Measurements from ENCODE around the gene CAMK1D.
"Not testable (repeated sequence)": the region's sequence is repeated elsewhere in the genome, so short reads cannot be mapped to it uniquely, and the experiment has no call there.

Gene CAMK1D

DNA sequence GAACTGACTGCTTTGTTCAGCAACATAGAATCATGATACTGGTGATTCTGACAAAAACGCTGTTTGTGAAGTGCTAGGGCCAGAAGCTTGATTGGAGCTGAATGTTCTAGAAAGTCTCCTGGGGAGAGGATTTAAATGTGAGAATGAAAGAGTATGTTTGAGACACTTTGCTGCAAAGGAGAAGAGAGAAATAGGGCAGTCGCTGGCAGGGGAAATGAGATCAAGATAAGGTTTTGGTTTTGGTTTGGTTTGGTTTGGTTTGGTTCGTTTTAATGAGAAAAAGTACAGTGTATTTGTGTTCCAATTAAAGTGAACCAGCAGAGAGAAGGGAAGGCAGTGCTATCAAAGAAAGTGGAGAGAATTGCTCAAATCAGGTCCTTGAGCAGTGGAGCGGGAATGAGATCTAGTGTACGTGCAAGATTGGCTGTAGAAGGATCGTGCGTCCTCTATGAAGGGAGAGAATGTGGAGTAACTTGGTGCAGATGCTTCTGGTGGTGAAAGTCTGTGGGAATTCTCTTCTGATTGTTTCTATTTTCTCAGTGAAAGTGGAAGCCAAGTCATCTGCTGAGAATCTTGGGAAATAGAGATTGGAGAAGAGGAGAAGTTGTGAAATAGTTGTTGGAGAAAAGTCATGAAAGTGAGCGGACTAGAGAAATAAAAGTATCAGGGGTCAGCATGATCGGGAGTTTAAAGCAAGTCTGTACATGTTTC, 381.6 kb downstream of the CAMK1D start:
- no peak for DNase-seq

DNA sequence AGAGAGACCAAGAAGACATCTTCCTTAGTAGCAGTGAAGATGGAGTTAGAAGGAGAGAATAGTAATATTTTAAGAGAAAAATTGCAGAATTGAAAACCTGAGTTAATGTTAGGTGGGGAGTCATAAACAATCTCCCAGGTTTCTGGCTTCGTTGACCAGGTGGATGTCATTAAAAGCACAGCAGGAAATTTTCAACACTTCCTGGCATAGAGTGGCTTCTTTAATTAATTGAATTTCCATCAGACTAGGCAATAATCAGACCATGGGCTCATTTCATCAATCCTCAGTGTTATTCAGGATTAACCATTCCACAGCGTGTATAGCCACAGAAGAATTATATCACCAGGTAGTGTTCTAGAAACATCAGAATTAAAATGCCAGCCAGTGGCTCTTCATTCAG, 383.9 kb downstream of the CAMK1D start:
- no peak for DNase-seq

DNA sequence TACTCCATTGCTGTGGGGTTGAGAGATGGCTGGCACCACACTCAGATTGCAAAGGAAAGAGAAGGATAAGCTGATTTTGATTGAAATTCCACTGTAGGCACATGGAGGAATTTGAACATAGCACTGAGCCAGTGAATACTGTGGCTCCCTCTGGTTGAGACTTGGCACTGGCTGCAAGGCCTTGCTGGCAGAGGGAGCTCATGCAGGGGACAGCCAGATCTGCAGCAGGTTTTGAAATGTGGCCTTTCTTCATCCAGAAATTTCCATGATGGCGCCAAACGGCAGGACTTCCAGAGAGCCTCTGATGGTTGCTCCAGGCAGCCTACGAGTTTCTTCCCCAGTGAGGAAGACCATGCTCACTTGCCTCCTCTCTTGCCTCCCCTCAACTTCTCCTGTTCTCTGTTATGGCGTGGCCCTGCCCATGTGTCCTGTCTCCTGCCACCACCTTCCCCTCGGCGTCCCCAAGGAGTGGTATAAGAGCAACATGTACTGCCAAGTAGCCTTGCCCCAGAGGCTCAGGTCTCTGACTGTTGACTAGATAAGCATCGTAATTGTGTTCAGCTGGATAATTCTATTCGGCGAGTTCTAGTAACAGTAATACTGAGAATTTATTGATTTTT, 386.6 kb downstream of the CAMK1D start:
- DNase-seq, result no peak

DNA sequence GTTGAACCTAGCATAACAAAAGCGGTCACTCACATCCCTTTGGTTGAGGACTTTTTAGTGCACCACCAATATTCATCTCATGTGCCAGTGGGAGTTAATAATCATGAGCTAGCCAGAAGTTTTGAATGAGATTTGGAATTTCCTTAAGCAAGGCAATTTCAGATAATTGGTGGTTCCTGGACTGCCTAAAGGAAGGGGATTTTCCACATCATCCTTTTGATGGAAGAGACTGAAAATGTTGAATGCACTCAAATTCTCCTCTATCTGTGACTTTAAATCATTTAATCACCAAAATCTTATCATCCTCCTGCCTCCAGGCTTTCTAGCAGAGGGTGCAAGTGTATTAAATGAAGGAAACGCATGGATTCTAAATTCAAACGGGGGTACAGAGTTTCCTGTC, 391.5 kb downstream of the CAMK1D start:
- no peak for DNase-seq

DNA sequence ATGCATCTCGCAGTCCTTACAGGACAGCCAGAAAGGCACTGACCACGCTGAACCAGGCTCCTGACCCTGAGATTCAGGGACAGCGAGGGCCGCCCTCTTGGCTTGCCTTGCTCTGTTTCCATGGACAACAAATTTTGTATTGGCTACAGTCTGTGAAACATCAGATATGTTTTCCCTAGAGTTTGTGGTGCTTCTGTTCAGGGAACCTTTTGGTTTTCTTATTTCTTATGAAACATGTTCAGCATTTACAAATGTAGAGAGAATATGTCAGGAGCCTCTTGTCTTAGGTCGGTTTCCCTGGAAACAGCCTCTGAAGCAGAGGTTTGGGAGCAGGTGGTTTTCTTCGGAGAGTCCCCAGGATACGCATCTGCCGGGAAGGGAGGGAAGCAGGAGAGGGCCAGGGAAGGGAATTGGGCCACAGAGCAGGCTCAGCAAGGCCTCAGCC, 392.0 kb downstream of the CAMK1D start:
- no peak for DNase-seq

DNA sequence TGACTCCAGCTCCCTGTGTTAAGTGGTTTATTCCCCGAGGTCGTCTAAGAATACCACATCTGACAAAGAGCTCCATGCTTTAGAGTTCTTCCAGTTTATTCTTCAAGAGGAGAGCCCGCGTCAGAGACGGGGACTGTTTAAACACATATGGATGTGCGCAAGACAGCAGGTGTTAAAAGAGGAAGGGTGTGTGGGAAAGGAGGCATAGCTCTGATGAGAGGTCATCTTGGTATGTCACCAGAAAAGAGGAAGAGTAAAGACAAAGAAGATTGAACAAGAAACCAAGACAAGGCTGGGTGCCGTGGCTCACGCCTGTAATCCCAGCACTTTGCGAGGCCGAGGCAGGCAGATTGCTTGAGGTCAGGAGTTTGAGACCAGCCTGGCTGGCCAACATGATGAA, 393.4 kb downstream of the CAMK1D start:
- no peak for DNase-seq

DNA sequence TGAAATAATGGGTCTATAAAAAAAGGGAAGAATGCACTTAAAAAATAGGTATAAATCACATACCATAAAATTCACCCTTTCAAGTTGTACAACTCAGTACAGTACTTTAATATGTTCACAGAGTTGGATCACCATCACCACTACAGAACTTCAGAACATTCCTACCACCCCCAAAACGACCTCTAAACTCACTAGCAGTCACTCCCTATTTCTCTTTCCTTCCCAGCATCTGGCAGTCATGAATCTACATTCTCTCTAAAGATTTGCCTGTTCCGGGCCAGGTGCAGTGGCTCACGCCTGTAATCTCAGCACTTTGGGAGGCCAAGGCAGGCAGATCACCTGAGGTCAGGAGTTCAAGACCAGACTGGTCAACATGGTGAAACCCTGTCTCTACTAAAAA, 394.1 kb downstream of the CAMK1D start:
- not testable (repeated sequence) for DNase-seq

DNA sequence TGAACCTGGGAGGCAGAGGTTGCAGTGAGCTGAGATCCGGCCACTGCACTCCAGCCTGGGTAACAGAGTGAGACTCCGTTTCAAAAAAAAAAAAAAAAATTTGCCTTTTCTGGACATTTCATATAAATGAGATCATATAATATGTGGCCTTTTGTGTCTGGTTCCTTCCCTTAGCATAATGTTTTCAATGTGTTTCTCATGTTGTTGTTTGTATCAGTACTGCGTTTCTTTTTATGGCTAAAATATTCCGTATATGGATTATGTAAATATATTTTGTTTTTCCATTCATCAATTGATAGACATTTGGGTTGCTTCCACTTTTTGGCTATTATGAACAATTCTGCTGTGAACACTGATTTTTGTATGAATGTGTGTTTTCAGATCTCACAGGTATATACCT, 394.6 kb downstream of the CAMK1D start:
- no peak for DNase-seq

DNA sequence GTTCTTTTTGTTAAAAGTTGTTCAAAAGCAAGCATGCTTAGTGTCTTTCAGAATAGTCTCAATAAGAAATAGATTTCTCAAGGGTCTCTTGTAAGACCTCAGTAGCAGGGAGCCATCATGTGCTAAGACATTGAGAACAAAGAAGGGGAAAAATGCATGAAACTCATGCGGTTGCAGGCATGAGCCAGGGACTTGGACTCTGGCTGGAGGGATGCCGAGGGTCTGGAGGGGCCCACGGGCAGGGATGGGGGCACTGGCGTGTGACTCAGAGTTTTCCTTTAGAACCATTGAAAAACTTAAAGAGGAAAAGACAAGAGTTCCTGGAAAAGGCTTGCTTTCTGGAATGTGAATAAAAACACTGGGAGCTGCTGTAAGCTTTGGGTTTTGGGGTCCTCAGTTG, 398.8 kb downstream of the CAMK1D start:
- DNase-seq, result no peak

DNA sequence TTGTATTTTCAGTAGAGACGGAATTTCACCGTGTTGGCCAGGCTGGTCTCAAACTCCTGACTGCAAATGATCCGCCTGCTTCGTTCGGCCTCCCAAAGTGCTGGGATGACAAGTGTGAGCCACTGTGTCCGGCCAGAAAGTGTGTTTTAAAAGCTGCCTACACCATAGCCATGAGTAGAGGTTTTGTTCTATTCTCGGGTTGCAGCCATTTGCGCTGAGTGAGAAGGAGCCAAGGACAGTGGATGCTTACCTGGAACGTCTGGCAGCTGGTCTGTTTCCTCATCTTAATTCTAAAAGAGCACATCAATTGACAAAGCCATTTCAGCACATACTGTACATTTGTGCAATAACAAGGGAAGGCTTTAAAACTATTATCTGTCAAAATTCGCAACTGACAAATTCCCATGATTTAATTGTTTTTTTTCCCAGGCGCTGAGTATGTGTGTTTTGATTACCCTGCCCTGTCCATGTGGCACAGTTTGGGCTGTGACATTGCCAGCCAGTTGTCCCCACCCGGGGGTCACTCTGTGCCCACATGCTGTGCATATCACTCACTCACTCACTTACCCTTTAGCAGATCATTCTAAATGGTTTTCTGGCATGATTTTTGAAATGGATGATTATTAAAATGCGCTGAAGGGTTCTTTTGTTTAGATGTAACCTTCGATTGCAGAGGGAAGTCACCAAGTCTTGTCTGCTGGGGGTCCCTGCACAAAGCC, 400.6 kb downstream of the CAMK1D start:
- no peak for DNase-seq

DNA sequence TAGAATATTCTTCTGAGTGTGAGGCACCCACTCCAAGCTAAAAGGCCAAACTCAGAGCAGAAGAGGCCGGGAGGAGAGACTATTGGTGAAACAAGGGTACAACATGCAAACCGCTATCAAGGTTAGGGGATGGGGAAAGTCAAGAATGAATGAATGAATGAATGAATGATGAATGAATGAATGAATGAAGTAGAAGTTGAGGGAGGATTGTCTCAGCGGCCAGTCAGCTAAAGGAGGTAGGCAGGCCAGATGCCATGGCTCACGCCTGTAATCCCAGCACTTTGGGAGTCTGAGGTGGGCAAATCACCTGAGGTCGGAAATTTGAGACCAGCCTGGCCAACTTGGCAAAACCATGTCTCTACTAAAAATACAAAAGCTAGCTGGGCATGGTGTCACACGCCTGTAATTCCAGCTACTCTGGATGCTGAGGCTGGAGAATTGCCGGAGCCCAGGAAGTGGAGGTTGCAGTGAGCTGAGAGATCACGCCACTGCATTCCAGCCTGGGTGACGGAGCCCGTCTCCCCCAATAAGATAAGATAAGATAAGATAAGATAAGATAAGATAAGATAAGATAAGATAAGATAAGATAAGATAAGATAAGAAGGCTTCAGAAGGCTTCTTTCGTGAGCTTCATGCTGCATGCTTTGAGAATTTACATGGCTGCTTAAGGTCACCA, 401.3 kb downstream of the CAMK1D start:
- DNase-seq, result no peak

DNA sequence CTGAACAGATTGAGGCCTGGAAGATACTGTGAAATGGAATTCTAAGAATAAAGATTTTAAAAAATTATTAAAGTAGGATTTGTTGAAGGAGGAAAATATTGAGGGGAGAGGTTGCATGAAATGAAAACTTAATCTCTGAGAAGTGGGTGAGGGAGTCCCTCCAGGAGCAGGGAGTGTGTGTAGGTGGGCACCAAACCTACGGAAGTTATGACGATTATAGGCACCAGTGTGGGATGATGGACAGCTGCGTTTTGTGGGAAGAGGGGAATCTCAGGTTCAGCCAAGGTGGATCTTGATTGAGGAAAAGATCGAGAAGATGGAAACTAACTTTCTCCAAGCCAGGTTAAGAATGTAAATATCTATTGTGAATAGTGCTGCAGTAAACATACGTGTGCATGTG, 405.7 kb downstream of the CAMK1D start:
- DNase-seq, result no peak

DNA sequence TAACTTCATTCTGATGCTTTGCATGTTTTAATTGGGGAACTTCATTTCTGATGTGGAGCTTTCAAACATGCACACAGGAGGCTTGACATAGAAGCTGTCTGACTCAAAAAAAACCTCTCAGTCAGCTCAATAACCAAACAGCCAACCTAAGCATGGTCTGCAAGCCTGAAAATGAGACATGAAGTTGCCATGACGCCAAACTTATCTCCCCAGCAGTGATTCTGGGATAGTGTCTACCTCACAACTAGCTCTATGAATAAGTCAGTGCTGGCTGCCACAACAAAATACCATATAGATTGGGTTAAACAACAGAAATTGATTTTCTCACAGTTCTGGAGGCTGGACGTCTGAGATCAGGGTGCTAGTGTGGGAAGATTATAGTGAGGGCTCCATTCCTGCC, 408.0 kb downstream of the CAMK1D start:
- no peak for DNase-seq

DNA sequence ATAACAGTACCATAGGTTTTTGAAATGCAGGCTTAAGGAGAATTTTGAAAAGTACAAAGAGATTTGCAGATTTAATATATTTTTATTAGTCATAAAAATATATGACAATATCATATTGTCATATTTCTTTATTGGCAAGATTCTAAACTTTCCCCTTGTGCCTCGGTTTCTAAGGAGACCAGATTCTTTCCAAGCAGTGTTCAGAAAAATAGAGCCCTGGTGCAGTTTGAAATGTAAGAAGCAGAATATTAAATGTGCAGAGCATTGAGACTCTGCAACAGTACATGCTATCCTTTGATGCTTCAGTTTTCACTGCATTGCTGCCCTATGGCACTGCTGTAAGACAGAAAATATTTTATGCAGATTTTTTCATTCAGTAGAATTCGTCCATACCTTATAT, 408.9 kb downstream of the CAMK1D start:
- no peak for DNase-seq

DNA sequence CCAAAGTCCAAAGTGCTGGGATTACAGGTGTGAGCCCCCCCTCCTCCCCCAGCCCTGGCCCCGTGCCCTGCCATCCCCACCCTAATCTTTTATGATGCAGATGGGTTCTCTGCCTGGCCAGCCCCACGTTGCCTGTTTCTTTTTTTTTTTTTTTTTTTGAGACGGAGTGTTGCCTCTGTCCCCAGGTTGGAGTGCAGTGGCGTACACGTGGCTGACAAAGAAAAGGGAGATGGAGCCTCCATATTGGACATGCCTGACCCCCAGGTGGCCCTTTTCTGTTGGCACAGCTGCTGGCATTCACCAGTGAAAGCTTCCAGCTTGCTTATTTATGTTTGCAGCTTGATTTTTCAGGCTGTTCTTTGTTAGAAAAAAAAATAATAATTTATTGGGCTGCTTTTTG, 416.9 kb downstream of the CAMK1D start:
- no peak for DNase-seq

DNA sequence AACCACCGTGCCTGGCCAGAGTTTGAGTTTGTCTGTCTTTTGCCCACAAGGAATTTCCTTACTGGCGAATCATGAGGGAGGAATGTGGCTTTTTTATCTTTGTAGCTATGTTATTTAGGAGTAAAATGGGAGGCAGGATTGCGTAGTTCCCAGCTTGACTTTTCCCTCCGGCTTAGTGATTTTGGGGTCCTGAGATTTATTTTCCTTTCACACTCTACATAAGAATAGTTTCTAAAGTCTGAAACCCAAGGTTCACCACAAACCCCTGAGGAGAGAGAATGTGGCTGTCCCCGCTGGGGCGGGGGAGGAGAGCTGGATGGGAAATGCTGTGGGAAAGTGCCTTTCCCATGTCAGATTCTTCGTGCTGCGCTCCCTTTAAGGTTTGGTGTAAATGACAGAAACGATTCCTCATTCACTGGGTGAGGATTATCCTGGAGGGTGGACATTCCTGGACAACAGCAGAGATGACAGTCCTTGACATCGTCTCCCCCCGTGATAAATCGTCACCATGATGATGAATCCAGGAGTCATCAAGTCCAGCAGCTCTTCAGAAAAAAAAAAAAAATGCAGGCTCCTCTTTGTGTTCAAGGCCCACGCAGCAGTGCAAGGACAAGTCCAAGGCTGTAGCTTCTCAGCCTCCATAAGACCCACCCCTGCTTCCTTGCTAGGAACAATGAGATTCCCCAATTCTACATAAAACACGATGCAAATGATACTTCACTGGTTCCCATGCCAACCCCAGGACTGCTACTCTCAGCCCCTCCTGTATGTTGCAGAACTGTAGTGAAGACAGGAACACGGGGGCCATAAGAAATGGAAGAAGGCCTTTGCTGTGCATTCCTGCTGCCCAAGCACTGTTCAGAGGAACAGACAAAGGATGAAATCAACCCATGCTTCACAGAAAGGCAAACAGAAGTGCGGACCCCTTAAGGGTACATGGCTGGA, 419.1 kb downstream of the CAMK1D start:
- DNase-seq, result no peak

DNA sequence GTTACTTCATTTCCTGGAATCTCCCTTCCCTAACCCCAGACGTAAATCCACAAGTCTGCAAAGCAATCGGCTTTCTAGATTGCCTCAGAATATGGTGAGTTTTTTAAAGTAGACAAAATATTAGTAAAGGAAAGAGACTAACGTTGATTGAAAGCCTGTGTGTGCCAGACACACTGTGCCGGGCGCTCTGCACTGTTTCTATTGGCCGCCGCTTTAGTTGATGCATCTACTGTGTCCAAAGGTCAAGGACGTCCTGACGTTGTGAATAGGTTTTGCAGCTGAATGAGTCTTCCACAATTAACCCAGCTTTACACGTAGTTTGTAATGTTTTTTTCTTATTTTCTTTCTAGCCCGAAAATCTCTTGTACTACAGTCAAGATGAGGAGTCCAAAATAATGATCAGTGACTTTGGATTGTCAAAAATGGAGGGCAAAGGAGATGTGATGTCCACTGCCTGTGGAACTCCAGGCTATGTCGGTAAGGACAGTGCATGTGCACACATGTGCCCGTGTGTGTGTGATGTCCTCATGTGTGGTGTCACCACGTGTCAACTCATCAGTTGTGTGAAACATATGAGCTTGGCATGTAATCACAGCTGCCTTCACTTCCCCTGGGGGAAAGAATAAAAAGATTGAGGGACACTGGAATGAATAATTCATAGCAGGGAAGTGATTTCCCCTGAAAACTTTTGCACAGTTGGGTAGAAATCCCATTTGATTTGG, 420.1 kb downstream of the CAMK1D start:
- no peak for DNase-seq

DNA sequence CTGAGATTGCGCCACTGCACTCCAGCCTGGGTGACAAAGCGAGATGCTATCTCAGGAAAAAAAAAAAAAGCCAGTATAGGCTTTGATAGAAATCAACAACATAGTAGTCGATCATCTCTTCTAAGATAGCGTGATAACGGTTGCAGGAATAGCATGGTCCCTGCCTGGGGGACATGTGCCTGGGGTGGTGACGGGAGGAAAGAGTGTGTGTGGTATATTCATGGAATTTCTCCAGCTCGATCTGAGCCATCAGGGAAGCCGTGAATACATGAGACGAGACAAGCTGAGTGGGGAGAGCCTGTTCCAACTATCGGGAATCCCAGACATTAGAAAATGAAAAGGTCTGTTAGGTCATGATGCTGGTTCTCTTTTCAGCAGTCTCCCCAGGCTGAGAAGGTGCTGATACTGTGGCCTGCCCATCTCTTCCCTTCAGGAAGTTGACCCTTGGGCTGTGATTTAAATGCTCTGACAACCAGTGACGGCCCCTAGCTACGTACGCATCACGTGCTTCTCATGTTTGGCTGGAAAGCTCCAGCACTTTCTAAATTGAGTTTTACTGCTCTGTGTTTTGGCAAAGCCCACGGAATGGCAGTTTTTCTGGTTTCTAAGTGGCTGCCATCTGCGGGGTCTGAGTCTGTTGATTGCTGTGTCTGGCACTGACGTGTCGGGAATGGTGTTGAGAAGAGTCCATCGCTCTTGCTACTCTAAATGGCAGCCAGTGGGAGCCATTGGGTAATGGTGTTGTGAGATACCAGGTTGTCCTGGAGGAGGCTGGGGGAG, 422.8 kb downstream of the CAMK1D start:
- DNase-seq, result no peak

DNA sequence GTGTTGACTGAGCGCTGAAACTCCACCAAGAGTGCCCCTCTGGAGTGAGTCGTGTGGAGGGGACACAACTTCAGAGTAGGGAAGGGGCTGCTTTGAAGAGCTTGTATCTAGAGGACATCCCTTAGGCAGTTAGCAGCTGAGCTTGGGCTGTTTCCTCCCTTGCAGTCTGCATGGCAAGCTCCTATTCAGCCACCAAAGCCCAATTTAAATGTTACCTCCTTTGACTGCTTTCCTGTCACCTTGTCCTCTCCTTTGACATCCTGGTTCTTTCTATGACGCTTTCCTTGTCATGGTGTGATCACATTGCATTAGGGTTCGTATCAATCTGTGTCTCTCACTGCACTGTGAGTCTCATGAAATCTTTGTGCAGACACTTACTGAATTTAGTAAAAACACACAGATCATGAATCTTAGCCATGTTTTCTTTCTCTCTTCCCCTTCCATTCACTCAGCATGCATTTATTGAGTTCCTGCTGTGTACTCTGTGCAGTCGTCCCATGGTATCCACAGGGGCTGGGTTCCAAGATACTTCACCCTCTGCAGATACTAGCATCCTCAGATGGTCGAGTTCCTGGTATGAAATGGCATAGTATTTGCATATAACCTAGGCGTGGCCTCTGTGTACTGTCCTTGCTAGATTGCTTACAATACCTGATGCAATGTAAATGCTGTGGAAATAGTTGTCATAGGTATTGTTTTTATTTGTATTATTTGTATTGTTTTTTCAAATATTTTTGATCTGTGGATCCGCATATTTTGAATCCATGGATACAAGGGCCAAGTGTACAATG, 423.6 kb downstream of the CAMK1D start:
- no peak for DNase-seq

Data from NCI-H1048 (cell line).